H1 (cell line): Measurements from ENCODE around the gene PTPRH. TPM values are rescaled to one million over a fixed set of nuclear protein-coding genes. Genes with fewer than 3 reads are reported as not detected.
A peak's percentile ranks its signal among the peaks of the same experiment; 100 is the strongest.

ENCODE experiments used
- KDM1A ChIP-seq: fragments of 200-600, 300-600 bp; sonication (generic); IDR thresholded peaks from 2 replicates; pipeline ENCODE4 v1.7.1; 2016; ENCODE audit warnings: mild to moderate bottlenecking, low read length, borderline replicate concordance
- PHF8 ChIP-seq: fragments of 200-600 bp; sonication (generic); conservative IDR thresholded peaks from 2 replicates; pipeline ENCODE4 v1.7.1; 2012; ENCODE audit warnings: low read depth, mild to moderate bottlenecking, inconsistent platforms, low read length, moderate library complexity
- RBBP5 ChIP-seq: IDR thresholded peaks from 2 replicates; pipeline ENCODE4 v1.7.1; 2012; ENCODE audit warnings: low read depth, mild to moderate bottlenecking, inconsistent platforms, low read length, moderate library complexity, borderline replicate concordance
- TAF7 ChIP-seq: optimal IDR thresholded peaks from 2 replicates; pipeline ENCODE3; 2011; ENCODE audit warnings: low read depth, mild to moderate bottlenecking, inconsistent platforms, low read length, moderate library complexity, borderline replicate concordance
- TEAD4 ChIP-seq: IDR thresholded peaks from 2 replicates; pipeline ENCODE4 v1.6.1; 2012; ENCODE audit warnings: low read depth, low read length, inconsistent platforms, mixed read lengths
- polyA plus RNA-seq, 7 experiments: library from polyadenylated mRNA; depleted of rRNA in 3 of 7; stranded (reverse) in 5 of 7; unstranded in 2 of 7; fragments of >200 nt in 5 of 7; fragments of 200-250 nt in 2 of 7; gene quantifications; 1 replicate in 5 of 7; 2 replicates in 1 of 7; 4 replicates in 1 of 7; pipeline versions ENCODE4 v1.2.1 to v1.2.3, GENCODE V29; 2011 to 2013; ENCODE audit warnings: missing spikeins in 2 of 7, mixed read lengths in 2 of 7
- total RNA-seq: library from RNA; stranded (reverse); fragmentation: NEBNext Ultra II Directional; extraction: Animal tissue kit (Norgen Biotek cat#: 25700); gene quantifications from 2 replicates; pipeline ENCODE4 v1.2.1, GENCODE V29; 2021
- TF ChIP-seq, protein P1 (sequence below): IDR thresholded peaks from 2 replicates; pipeline ENCODE4 v1.6.1; 2012; ENCODE audit warnings: inconsistent platforms

Gene PTPRH
- total and polyA plus RNA-seq, 2 of the 8 experiments (the other 6 are each of a cell fraction or from before 2014, with no cell fraction given), result 0.30 to 0.39 TPM

DNA sequence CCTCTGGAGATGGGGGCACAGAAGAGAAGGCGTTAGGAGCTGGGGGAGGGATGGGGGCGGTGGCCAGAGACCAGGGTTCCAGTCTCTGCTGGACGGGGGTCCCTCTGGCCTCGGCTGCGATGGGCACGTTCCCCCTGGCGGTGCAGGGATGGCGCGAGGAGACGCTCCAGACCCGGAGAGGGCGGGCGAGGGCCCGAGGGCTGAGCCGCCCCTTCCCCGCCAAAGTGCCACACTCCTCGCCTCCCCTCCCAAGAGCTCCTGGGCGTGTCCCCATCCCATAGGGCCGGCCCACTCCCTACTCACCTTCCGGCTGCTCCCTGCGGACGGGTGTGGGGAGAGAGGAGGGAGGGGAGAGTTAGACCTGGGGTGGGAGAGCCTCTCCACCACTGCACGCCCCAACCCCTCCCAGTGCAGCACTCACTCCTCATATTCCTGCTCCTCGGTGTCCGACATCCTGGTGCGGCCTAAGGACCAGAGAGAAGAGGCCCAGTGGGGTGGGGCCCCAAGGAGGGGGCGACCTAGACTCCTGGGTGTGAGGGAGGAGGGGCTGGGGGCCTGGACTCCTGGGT, 62.5 kb downstream of the PTPRH start (continued):
- TF ChIP-seq KDM1A, result no peak
- TF ChIP-seq PHF8, result peak; percentile 9; the same call in 1 of the 2 replicates
- no peak; the same call in 1 of the 2 replicates for TF ChIP-seq RBBP5
- TF ChIP-seq, protein P1, sequence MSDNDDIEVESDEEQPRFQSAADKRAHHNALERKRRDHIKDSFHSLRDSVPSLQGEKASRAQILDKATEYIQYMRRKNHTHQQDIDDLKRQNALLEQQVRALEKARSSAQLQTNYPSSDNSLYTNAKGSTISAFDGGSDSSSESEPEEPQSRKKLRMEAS, result peak; percentile 69
- no peak for TF ChIP-seq TEAD4
- TF ChIP-seq TAF7, result no peak
- TF ChIP-seq, all 59 proteins: peak for 9
